ENCODE results near the gene TMEM125. TPM values are rescaled to one million over a fixed set of nuclear protein-coding genes. Genes with fewer than 3 reads are reported as not detected.

TMEM125 gene
- total and polyA plus RNA-seq, 10 of the 15 experiments (the other 5 are each of a cell fraction or from before 2014, with no cell fraction given): 0.28 TPM; not detected in 9

DNA sequence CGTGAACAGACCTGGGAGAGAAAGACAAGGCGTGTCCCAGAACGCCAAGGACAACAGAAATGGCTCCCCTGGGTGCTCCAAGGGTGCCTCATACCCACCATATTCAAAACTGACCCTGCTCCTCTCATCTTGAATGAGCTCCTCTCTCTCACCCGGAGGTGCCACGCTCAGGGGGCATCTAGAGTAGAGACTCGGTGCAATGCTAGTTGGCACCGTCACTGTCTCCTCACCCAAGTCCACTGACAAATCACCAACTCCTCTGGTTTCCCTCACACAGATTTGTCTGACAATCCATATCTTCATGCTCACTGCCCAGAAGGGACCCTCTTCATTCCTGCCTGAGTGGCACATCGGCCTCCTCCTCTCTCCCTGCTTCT, 5.0 kb downstream of the TMEM125 start:
- Histone ChIP-seq H2AFZ (ENCODE audit: control insufficient read depth, low read depth, low read length) (no peak overlapping the region), H3K27me3 (replicated peaks in 1 of 2; ENCODE audit: control insufficient read depth in 2 of 2, insufficient read depth in 2 of 2, low read length in 1 of 2) (no peaks in the 10 kb centered on the region; a peak in 1 of 4 replicates), H3K27ac (ENCODE audit: control insufficient read depth, insufficient read depth) (no peak overlapping the region), H3K4me1 (ENCODE audit: control insufficient read depth, insufficient read depth, low read length) (peaks cover 4% of the 10 kb centered on the region; the same call in 1 of the 2 replicates), H3K79me2 (ENCODE audit: control insufficient read depth, insufficient read depth, low read length) (no peaks in the 10 kb centered on the region), H4K20me1 (ENCODE audit: control insufficient read depth, insufficient read depth) (no peaks in the 10 kb centered on the region), H3K4me3 (no peak overlapping the region), H3K36me3 (ENCODE audit: control insufficient read depth in 2 of 2, insufficient read depth in 2 of 2, low read length in 1 of 2) (no peaks in the 10 kb centered on the region), H3K9me3 (replicated peaks; ENCODE audit: control insufficient read depth, insufficient read depth, low read length) (no peaks in the 10 kb centered on the region), H3K4me2 (ENCODE audit: control insufficient read depth, insufficient read depth) (no peak overlapping the region), H3K9ac (ENCODE audit: control insufficient read depth, insufficient read depth, low read length) (no peak overlapping the region)
- TF ChIP-seq, protein P1, sequence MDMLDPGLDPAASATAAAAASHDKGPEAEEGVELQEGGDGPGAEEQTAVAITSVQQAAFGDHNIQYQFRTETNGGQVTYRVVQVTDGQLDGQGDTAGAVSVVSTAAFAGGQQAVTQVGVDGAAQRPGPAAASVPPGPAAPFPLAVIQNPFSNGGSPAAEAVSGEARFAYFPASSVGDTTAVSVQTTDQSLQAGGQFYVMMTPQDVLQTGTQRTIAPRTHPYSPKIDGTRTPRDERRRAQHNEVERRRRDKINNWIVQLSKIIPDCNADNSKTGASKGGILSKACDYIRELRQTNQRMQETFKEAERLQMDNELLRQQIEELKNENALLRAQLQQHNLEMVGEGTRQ (IDR thresholded peaks at IDR 0.05; ENCODE audit: borderline replicate concordance, low read depth, low read length): no peak
- TF ChIP-seq STAT1 (conservative IDR thresholded peaks at IDR 0.05) (no peak), LARP7 (IDR thresholded peaks at IDR 0.05) (no peak), TCF3 (IDR thresholded peaks at IDR 0.05; ENCODE audit: borderline replicate concordance, insufficient read depth, low read depth, low read length) (no peak), STAT3 (IDR thresholded peaks at IDR 0.05; ENCODE audit: low read depth, low read length) (no peak), GABPA (IDR thresholded peaks at IDR 0.05; ENCODE audit: low read depth) (no peak), POU2F2 (IDR thresholded peaks at IDR 0.05; ENCODE audit: borderline replicate concordance, low read depth, low read length) (no peak), RAD21 (IDR thresholded peaks at IDR 0.05; ENCODE audit: insufficient read depth, low read depth, low read length) (no peak), MTA2 (IDR thresholded peaks at IDR 0.05; ENCODE audit: low read depth) (no peak)
- TF ChIP-seq, protein P2, sequence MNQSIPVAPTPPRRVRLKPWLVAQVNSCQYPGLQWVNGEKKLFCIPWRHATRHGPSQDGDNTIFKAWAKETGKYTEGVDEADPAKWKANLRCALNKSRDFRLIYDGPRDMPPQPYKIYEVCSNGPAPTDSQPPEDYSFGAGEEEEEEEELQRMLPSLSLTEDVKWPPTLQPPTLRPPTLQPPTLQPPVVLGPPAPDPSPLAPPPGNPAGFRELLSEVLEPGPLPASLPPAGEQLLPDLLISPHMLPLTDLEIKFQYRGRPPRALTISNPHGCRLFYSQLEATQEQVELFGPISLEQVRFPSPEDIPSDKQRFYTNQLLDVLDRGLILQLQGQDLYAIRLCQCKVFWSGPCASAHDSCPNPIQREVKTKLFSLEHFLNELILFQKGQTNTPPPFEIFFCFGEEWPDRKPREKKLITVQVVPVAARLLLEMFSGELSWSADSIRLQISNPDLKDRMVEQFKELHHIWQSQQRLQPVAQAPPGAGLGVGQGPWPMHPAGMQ (IDR thresholded peaks at IDR 0.05; ENCODE audit: borderline replicate concordance): no peak
- no peak for DNase-seq (ENCODE audit: low read depth, low spot score)
- no peak for ATAC-seq
- no peak for FAIRE-seq
- in situ Hi-C loops (cut with MboI) (no loop called here), intact Hi-C loops (cut with micrococcal nuclease; ENCODE audit: unreplicated experiment) (no loop called here)
- ChIA-PET RAD21 (ENCODE audit: unreplicated experiment) (no interaction called here), CTCF (no interaction called here), POLR2A (no interaction called here), SMC1A (ENCODE audit: uncharacterized antibody, unreplicated experiment) (interaction anchor here (0.8 to 1.1 kb wide), 2 partner anchors 19 to 36 kb away, joined by 3 read pairs; no protein-coding TSS in a partner anchor)
- 84% methylated on average over 8 of the region's 8 CpGs for WGBS (ENCODE audit: insufficient coverage, insufficient replicate concordance, low lambda C conversion rate, missing lambda C conversion rate)
- BruUV-seq (replicated peaks): no TSS peak

All from GM12878 (cell line).